ENCODE data around the gene TRIM24.

TRIM24 gene

DNA sequence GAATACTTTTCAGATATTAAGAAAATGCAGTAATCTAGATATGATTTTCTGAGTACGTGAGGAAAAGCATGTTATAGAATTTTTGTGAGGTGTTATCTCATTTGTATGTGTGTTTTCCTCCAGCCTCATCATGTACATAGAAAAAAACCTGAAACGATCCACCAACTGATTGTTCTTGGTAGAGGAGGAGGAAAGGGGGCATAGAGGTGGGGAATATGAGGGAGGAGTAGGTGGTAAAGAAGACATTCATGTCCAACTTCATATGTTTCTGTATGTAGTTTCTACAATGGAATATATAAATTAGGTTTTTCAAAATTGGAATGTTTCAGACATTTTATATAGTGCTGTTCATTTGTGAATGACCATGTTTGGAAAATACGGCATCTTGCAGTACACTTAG is 109.4 kb downstream of the TRIM24 start:
- Histone ChIP-seq H3F3A (ENCODE audit: insufficient read depth, low read length) (no peaks in the 10 kb centered on the region), H3K9ac (ENCODE audit: low read length) (no peak overlapping the region), H3K9me3 (replicated peaks; ENCODE audit: insufficient read depth, low read length) (no peaks in the 10 kb centered on the region), H3K4me2 (ENCODE audit: low read depth, low read length) (no peak overlapping the region), H2AFZ (ENCODE audit: low read length) (no peak overlapping the region), H3K79me2 (ENCODE audit: low read length) (no peaks in the 10 kb centered on the region), H3K9me2 (replicated peaks; ENCODE audit: insufficient read depth, low read length) (no peaks in the 10 kb centered on the region), H3K36me3 (replicated peaks; ENCODE audit: insufficient read depth, low read length) (peaks cover 12% of the 10 kb centered on the region), H3K4me3 (ENCODE audit: low read length) (no peak overlapping the region), H4K20me1 (ENCODE audit: insufficient read depth, low read length) (no peaks in the 10 kb centered on the region), H3K4me1 (ENCODE audit: low read length) (no peaks in the 10 kb centered on the region), H3K27ac (ENCODE audit: low read length) (no peak overlapping the region), H3K27me3 (replicated peaks; ENCODE audit: insufficient read depth, low read length) (no peaks in the 10 kb centered on the region)
- no peak for DNase-seq
- TF ChIP-seq EZH2 (optimal IDR thresholded peaks at IDR 0.05; ENCODE audit: low read depth, low read length) = no peak
- TF ChIP-seq CTCF (IDR thresholded peaks at IDR 0.05; ENCODE audit: low read length) = no peak
- TF ChIP-seq EZH2phosphoT487 (IDR thresholded peaks at IDR 0.05; ENCODE audit: low read length) = no peak

- Histone ChIP-seq H3K9me3 (replicated peaks; ENCODE audit: insufficient read depth, low read length) (no peaks in the 10 kb centered on the region), H2AFZ (ENCODE audit: low read length) (no peak overlapping the region), H3K9me2 (replicated peaks; ENCODE audit: insufficient read depth, low read length) (no peaks in the 10 kb centered on the region), H3F3A (ENCODE audit: insufficient read depth, low read length) (no peaks in the 10 kb centered on the region), H3K9ac (ENCODE audit: low read length) (no peak overlapping the region), H3K27ac (ENCODE audit: low read length) (no peak overlapping the region), H3K4me3 (ENCODE audit: low read length) (no peak overlapping the region), H3K79me2 (ENCODE audit: low read length) (no peaks in the 10 kb centered on the region), H3K4me2 (ENCODE audit: low read depth, low read length) (no peak overlapping the region), H3K4me1 (ENCODE audit: low read length) (no peaks in the 10 kb centered on the region), H4K20me1 (ENCODE audit: insufficient read depth, low read length) (no peaks in the 10 kb centered on the region), H3K27me3 (replicated peaks; ENCODE audit: insufficient read depth, low read length) (no peaks in the 10 kb centered on the region), H3K36me3 (replicated peaks; ENCODE audit: insufficient read depth, low read length) (peaks cover 4% of the 10 kb centered on the region; the same call in 1 of the 2 replicates)
- TF ChIP-seq EZH2 (optimal IDR thresholded peaks at IDR 0.05; ENCODE audit: low read depth, low read length) (no peak), CTCF (IDR thresholded peaks at IDR 0.05; ENCODE audit: low read length) (no peak), EZH2phosphoT487 (IDR thresholded peaks at IDR 0.05; ENCODE audit: low read length) (no peak)
- DNase-seq = no peak
Observed at GRCh38 chr7:138570715-138571114, 110.7 kb downstream of the TRIM24 start.

GRCh38 chr7:138573741-138574140 is 113.7 kb downstream of the TRIM24 start:
- no peaks in the 10 kb centered on the region for H3K27me3 ChIP-seq (replicated peaks; ENCODE audit: insufficient read depth, low read length)
- no peaks in the 10 kb centered on the region for H3F3A ChIP-seq (ENCODE audit: insufficient read depth, low read length)
- no peaks in the 10 kb centered on the region for H3K79me2 ChIP-seq (ENCODE audit: low read length)
- no peaks in the 10 kb centered on the region for H4K20me1 ChIP-seq (ENCODE audit: insufficient read depth, low read length)
- H3K9ac ChIP-seq (ENCODE audit: low read length) = no peak overlapping the region
- no peaks in the 10 kb centered on the region for H3K9me2 ChIP-seq (replicated peaks; ENCODE audit: insufficient read depth, low read length)
- H3K4me1 ChIP-seq (ENCODE audit: low read length) = no peaks in the 10 kb centered on the region
- H3K27ac ChIP-seq (ENCODE audit: low read length) = no peak overlapping the region
- DNase-seq = no peak
- no peaks in the 10 kb centered on the region for H3K9me3 ChIP-seq (replicated peaks; ENCODE audit: insufficient read depth, low read length)
- peaks cover 4% of the 10 kb centered on the region; the same call in 1 of the 2 replicates for H3K36me3 ChIP-seq (replicated peaks; ENCODE audit: insufficient read depth, low read length)
- no peak overlapping the region for H2AFZ ChIP-seq (ENCODE audit: low read length)
- H3K4me2 ChIP-seq (ENCODE audit: low read depth, low read length) = no peak overlapping the region
- H3K4me3 ChIP-seq (ENCODE audit: low read length) = no peak overlapping the region
- no peak for TF ChIP-seq EZH2phosphoT487 (IDR thresholded peaks at IDR 0.05; ENCODE audit: low read length)
- TF ChIP-seq EZH2 (optimal IDR thresholded peaks at IDR 0.05; ENCODE audit: low read depth, low read length) = no peak
- TF ChIP-seq CTCF (IDR thresholded peaks at IDR 0.05; ENCODE audit: low read length) = no peak

Data from MM.1S (cell line).